HCT116 (cell line): ENCODE measurements around the gene EEIG1.

Experiments used
- CTCF ChIP-seq, 3 experiments: fragments of 200-600 bp in 1 of 3; sonication (generic) in 1 of 3; IDR thresholded peaks in 2 of 3; conservative IDR thresholded peaks in 1 of 3; 2 replicates each; pipeline ENCODE4 v1.5.1; 2012 to 2017; ENCODE audit warnings: low read depth in 2 of 3, low read length in 2 of 3, antibody characterized with exemption in 1 of 3, borderline replicate concordance in 1 of 3, control low read depth in 1 of 3, mild to moderate bottlenecking in 1 of 3, mixed read lengths in 1 of 3, mixed run types in 1 of 3, moderate library complexity in 1 of 3; ENCODE audit not compliant: insufficient read depth in 1 of 3
- EZH2 ChIP-seq: fragments of 200-600 bp; sonication (generic); IDR thresholded peaks from 2 replicates; pipeline ENCODE4 v1.6.1; 2017; ENCODE audit warnings: antibody characterized with exemption, mixed run types
- SIN3A ChIP-seq: IDR thresholded peaks from 2 replicates; pipeline ENCODE4 v1.6.1; 2012; ENCODE audit warnings: low read depth
- TCF7L2 ChIP-seq: IDR thresholded peaks from 2 replicates; pipeline ENCODE4 v1.7.0; 2011; ENCODE audit warnings: borderline replicate concordance, inconsistent platforms; ENCODE audit not compliant: insufficient read depth, insufficient read length; ENCODE audit errors: extremely low read depth

GRCh38 chr9:128003966-128004604, 23.3 kb upstream of the EEIG1 start:
- TF ChIP-seq EZH2: no peak
- no peak for TF ChIP-seq CTCF (IDR thresholded peaks at IDR 0.05 in 2 of 3, conservative IDR thresholded peaks at IDR 0.05 in 1 of 3; ENCODE audit: borderline replicate concordance in 1 of 3, insufficient read depth in 1 of 3, low read depth in 2 of 3, low read length in 2 of 3)
- TF ChIP-seq SIN3A: no peak
- TF ChIP-seq TCF7L2: no peak
